IPS-15b (cell line): ENCODE results near the gene CDHR2.

Experiments used
- H3K27me3 ChIP-seq: one replicate; pipeline ENCODE4 v1.6.1; 2013; ENCODE audit warnings: low read length; ENCODE audit not compliant: control insufficient read depth, insufficient read depth
- H3K36me3 ChIP-seq: one replicate; pipeline ENCODE4 v1.6.1; 2013; ENCODE audit warnings: low read length; ENCODE audit not compliant: control insufficient read depth, insufficient read depth
- H3K4me1 ChIP-seq: one replicate; pipeline ENCODE4 v1.6.1; 2013; ENCODE audit warnings: mild to moderate bottlenecking, low read length; ENCODE audit not compliant: control insufficient read depth, insufficient read depth
- H3K4me3 ChIP-seq: one replicate; pipeline ENCODE4 v1.5.1; 2013; ENCODE audit warnings: low read depth, low read length
- H3K9ac ChIP-seq: one replicate; pipeline ENCODE4 v1.6.1; 2013; ENCODE audit warnings: low read depth, mild to moderate bottlenecking, low read length
- H3K9me3 ChIP-seq: one replicate; pipeline ENCODE4 v1.6.1; 2013; ENCODE audit warnings: mild to moderate bottlenecking, low read length; ENCODE audit not compliant: control insufficient read depth, insufficient read depth

CDHR2 gene

GRCh38 chr5:176643491-176644219 is 94.5 kb downstream of the CDHR2 start:
- H3K9ac ChIP-seq: peak overlapping the region; percentile 32
- H3K4me1 ChIP-seq: peaks cover 13% of the 10 kb centered on the region
- no peak overlapping the region for H3K4me3 ChIP-seq
- no peaks in the 10 kb centered on the region for H3K27me3 ChIP-seq
- no peaks in the 10 kb centered on the region for H3K36me3 ChIP-seq
- H3K9me3 ChIP-seq: no peaks in the 10 kb centered on the region

GRCh38 chr5:176644294-176644693 is 95.2 kb downstream of the CDHR2 start:
- Histone ChIP-seq H3K36me3 (no peaks in the 10 kb centered on the region), H3K9me3 (no peaks in the 10 kb centered on the region), H3K4me3 (no peak overlapping the region), H3K27me3 (no peaks in the 10 kb centered on the region), H3K9ac (peak overlapping the region; percentile 32), H3K4me1 (peaks cover 13% of the 10 kb centered on the region)

GRCh38 chr5:176644878-176645670 is 95.9 kb downstream of the CDHR2 start:
- Histone ChIP-seq H3K36me3 (no peaks in the 10 kb centered on the region), H3K9ac (no peak overlapping the region), H3K4me1 (peaks cover 13% of the 10 kb centered on the region)

More at GRCh38 chr5:176644878-176645670, 95.9 kb downstream of the CDHR2 start:
- H3K27me3 ChIP-seq: no peaks in the 10 kb centered on the region
- H3K4me3 ChIP-seq: no peak overlapping the region
- no peaks in the 10 kb centered on the region for H3K9me3 ChIP-seq
